ENCODE measurements around the gene WDR1. TPM values are rescaled to one million over a fixed set of nuclear protein-coding genes. Genes with fewer than 3 reads are reported as not detected.

The WDR1 gene
- total RNA-seq, 4 donors from 2014 or later, result 161 to 517 (median 173) TPM

- Histone ChIP-seq H3K27me3 (no peaks in the 10 kb centered on the region), H3K4me3 (no peak overlapping the region), H3K9me3 (no peaks in the 10 kb centered on the region), H3K4me1 (no peaks in the 10 kb centered on the region), H3K27ac (no peak overlapping the region), H3K36me3 (no peaks in the 10 kb centered on the region)
- TF ChIP-seq, protein P1, sequence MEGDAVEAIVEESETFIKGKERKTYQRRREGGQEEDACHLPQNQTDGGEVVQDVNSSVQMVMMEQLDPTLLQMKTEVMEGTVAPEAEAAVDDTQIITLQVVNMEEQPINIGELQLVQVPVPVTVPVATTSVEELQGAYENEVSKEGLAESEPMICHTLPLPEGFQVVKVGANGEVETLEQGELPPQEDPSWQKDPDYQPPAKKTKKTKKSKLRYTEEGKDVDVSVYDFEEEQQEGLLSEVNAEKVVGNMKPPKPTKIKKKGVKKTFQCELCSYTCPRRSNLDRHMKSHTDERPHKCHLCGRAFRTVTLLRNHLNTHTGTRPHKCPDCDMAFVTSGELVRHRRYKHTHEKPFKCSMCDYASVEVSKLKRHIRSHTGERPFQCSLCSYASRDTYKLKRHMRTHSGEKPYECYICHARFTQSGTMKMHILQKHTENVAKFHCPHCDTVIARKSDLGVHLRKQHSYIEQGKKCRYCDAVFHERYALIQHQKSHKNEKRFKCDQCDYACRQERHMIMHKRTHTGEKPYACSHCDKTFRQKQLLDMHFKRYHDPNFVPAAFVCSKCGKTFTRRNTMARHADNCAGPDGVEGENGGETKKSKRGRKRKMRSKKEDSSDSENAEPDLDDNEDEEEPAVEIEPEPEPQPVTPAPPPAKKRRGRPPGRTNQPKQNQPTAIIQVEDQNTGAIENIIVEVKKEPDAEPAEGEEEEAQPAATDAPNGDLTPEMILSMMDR (IDR thresholded peaks at IDR 0.05), result no peak
- TF ChIP-seq POLR2A (IDR thresholded peaks at IDR 0.05), result no peak
- intact Hi-C loops (cut with DNase I; ENCODE audit: low total_unique reads), result no loop called here
- no peak for DNase-seq
These were observed 7.8 kb upstream of the WDR1 start for GRCh38 chr4:10124167-10124930.

DNA sequence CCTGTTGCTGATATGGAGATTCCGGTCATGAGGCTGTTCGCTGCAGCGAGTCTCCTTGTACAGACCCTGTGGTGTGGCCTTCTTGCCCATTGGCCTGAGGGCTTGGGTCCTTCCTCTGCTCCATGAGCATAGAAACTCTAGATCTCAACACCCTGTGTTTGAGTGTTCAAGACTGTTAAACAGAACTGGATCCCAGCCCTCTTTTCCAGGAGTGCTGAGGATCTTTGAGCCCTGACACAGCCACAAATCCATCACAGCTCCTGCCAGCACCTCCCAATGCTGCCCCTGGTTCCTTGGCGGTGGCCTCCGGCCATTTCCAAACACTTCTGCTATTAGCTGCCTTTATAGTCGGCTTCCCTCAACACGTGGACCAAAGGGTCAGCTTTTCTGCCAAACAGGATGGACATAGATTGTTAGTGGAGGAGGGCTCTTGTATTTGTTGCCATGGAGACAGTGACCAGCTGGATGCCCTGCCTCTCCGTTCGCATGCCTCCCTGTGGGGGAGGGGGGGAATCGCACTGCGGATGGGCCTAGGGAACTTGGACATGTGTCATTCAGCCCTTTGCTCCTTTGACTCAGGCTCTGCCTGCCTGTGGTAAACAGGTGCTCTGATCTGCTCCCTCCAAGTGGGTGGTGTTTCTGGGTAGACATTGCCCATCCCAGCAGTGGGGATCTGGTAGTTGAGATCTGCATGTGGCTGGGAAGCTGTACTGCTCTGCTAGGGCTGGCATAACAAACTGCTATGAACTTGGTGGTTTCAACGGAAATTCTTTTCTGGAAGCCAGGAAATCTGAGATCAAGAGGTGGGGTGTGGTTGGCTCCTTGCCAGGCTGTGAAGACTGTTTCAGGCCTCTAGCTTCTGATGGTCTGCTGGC lies 6.9 kb upstream of the WDR1 start:
- peak in 1 of 2 donors; percentile 49 for DNase-seq
- Histone ChIP-seq H3K4me3 (no peak overlapping the region), H3K4me1 (no peaks in the 10 kb centered on the region), H3K27ac (peak overlapping the region in 1 of 2 donors; percentile 48), H3K9me3 (no peaks in the 10 kb centered on the region), H3K36me3 (no peaks in the 10 kb centered on the region), H3K27me3 (no peaks in the 10 kb centered on the region)
- no peak for TF ChIP-seq POLR2A (IDR thresholded peaks at IDR 0.05)
- TF ChIP-seq, protein P1 (IDR thresholded peaks at IDR 0.05), result no peak
- intact Hi-C loops (cut with DNase I; ENCODE audit: low total_unique reads), result no loop called here

GRCh38 chr4:10122236-10122932 lies 5.8 kb upstream of the WDR1 start:
- TF ChIP-seq, protein P1 (IDR thresholded peaks at IDR 0.05), result no peak
- TF ChIP-seq POLR2A (IDR thresholded peaks at IDR 0.05), result no peak
- DNase-seq, result no peak
- Histone ChIP-seq H3K9me3 (no peaks in the 10 kb centered on the region), H3K27ac (no peak overlapping the region), H3K27me3 (no peaks in the 10 kb centered on the region), H3K4me3 (no peak overlapping the region), H3K36me3 (no peaks in the 10 kb centered on the region), H3K4me1 (no peaks in the 10 kb centered on the region)
- intact Hi-C loops (cut with DNase I; ENCODE audit: low total_unique reads), result no loop called here

DNA sequence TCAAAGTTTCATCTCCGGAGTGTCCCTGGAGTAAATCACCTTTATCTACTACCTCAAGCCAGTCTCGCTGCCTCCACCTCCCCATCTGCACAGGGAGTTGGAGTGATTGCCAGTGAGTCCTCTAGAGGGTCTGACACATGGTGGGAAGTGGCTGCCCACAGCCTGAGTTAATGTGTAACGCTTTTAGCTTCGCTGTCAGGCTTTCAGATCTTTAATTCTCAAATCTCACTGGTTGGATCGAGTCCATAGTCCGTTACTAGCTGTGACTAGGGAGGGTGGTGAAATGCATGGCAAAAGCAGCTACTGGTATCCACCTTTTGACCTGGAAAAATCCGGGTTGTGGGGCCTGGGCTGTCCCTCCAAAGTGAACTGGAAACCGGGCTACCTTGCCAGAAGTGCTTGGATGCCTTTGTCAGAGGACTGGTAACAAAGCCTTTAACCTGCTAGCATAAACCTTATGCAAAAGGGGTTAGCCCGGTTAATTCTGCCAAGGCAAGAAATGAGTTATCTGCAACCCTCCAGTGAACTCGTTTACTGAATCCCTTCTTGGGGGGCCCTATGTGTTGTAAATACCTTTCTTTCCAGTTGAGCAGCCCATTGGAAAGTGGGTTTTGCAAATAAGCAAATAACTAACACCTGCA lies 5.1 kb upstream of the WDR1 start:
- Histone ChIP-seq H3K4me3 (no peak overlapping the region), H3K9me3 (no peaks in the 10 kb centered on the region), H3K4me1 (no peaks in the 10 kb centered on the region), H3K27ac (no peak overlapping the region), H3K27me3 (no peaks in the 10 kb centered on the region), H3K36me3 (no peaks in the 10 kb centered on the region)
- TF ChIP-seq, protein P1 (IDR thresholded peaks at IDR 0.05), result no peak
- TF ChIP-seq POLR2A (IDR thresholded peaks at IDR 0.05), result no peak
- intact Hi-C loops (cut with DNase I; ENCODE audit: low total_unique reads), result no loop called here
- no peak for DNase-seq
